Tibial artery (tissue), 4 donors: ENCODE measurements around the gene GIMAP6.

Experiments
- DNase-seq, 2 donors: peaks; one replicate each; pipeline ENCODE4 v3.0.0-alpha.2; 2019
- H3K27ac ChIP-seq, 2 donors: fragments of 200-600 bp; sonication (generic) in 1 of 2; 1 replicate in 1 of 2; 2 replicates in 1 of 2; pipeline ENCODE4 v1.5.1; 2018 to 2019; ENCODE audit warnings: mild to moderate bottlenecking in 1 of 2
- H3K27me3 ChIP-seq, 2 donors: fragments of 200-600 bp; sonication (generic) in 1 of 2; one replicate each; pipeline versions ENCODE4 v1.5.1 to v1.6.0; 2016 to 2019
- H3K36me3 ChIP-seq, 3 donors: fragments of 200-600 bp; sonication (generic) in 2 of 3; one replicate each; pipeline ENCODE4 v1.5.1; 2016 to 2019; ENCODE audit warnings: mild to moderate bottlenecking in 2 of 3
- H3K4me1 ChIP-seq, 4 donors: fragments of 200-600 bp; sonication (generic) in 2 of 4; 1 replicate in 3 of 4; 2 replicates in 1 of 4; pipeline ENCODE4 v1.5.1; 2016 to 2019
- H3K4me3 ChIP-seq, 2 donors: fragments of 200-600 bp; sonication (generic) in 1 of 2; 1 replicate in 1 of 2; 2 replicates in 1 of 2; pipeline ENCODE4 v1.5.1; 2018 to 2019; ENCODE audit warnings: mild to moderate bottlenecking in 2 of 2
- H3K9me3 ChIP-seq, 3 donors: fragments of 200-600 bp; sonication (generic) in 1 of 3; one replicate each; pipeline ENCODE4 v1.5.1; 2016 to 2019
- intact Hi-C: fragments of 100-400 bp; cut with DNase I; formaldehyde crosslinking; loops from one replicate; pipeline ENCODE4 v1.15.0; 2023; ENCODE audit warnings: low total_unique reads
- TF ChIP-seq, protein P1 (sequence below), 2 experiments: fragments of 200-600 bp in 1 of 2; fragments of 450-650 bp in 1 of 2; IDR thresholded peaks; one replicate each; pipeline ENCODE4 v1.5.1; 2017 to 2019; ENCODE audit warnings: antibody characterized with exemption in 2 of 2, mild to moderate bottlenecking in 1 of 2, moderate library complexity in 1 of 2

The GIMAP6 gene

DNA sequence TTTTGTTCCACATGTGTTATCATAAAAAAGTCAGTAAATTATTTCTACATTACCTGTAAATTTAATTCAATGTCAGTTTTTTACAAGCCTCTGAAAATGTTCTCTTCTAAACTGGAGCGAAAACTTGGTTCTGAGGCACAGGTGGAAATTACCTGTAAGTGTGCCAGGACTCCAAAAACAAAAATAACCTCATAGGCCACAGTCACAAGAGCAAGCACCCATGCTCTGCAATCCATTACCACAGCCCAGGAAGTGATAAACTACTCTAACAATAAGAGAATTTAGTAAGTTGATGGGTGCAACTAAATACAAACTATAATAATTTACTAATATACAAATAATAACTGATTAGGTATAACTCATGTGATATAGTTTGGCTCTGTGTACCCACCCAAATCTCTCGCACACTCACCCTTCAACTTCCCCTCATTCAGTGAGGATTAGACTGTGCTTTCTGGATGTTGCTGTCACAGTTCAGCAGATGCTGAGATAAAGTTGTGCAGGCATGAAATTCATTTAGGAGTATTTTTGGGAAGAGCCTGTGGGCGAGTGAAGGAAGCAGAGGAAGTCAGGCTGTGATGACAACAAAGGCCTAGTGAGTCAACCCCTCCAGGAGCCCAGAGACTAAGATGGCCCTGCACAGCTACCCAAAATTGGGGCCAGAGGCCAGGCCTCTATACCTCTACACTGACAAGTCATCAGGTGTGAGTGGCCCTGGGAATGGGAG, 16.3 kb upstream of the GIMAP6 start:
- no peak for DNase-seq
- intact Hi-C loops, result no loop called here
- Histone ChIP-seq H3K27ac (no peak overlapping the region), H3K27me3 (no peaks in the 10 kb centered on the region), H3K4me1 (no peaks in the 10 kb centered on the region), H3K9me3 (no peaks in the 10 kb centered on the region), H3K4me3 (no peak overlapping the region), H3K36me3 (no peaks in the 10 kb centered on the region)
- TF ChIP-seq, protein P1, sequence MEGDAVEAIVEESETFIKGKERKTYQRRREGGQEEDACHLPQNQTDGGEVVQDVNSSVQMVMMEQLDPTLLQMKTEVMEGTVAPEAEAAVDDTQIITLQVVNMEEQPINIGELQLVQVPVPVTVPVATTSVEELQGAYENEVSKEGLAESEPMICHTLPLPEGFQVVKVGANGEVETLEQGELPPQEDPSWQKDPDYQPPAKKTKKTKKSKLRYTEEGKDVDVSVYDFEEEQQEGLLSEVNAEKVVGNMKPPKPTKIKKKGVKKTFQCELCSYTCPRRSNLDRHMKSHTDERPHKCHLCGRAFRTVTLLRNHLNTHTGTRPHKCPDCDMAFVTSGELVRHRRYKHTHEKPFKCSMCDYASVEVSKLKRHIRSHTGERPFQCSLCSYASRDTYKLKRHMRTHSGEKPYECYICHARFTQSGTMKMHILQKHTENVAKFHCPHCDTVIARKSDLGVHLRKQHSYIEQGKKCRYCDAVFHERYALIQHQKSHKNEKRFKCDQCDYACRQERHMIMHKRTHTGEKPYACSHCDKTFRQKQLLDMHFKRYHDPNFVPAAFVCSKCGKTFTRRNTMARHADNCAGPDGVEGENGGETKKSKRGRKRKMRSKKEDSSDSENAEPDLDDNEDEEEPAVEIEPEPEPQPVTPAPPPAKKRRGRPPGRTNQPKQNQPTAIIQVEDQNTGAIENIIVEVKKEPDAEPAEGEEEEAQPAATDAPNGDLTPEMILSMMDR (IDR thresholded peaks at IDR 0.05), result no peak

DNA sequence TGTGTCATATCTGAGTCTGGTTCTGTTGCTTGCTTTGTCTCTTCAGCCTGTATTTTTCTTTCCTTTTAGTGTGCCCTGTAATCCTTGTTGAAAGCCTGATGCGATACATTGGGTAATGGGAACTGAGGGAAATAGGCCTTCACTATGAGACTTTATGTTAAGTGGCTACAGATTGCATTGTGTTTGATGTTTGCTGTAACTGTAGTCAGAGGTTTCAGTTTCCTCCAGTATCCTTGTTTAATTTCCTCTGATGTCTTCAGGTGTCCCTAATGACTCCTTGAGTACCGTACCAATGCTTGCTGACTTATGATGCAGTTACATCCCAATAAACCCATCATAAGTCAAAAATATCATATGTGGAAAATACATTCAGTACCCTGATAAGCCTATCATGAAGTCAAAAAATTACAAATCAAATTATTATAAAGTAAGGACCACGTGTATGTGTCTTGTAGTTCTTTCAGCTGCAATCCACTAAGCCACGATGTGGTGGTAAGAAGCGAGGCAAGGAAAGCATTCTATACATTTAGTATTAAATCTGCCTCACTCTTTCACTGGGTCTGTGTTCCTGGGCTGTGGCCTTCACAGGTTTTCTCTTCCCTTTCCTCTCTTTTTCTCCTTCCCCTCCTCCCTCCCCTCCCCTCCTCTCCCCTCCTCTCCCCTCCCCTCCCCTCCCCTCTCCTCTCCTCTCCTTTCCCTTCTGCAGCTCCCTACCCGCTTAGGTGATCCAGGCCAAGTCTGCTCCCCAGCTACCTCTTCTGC, 13.3 kb upstream of the GIMAP6 start:
- no peak for DNase-seq
- no peak overlapping the region for H3K4me3 ChIP-seq

DNA sequence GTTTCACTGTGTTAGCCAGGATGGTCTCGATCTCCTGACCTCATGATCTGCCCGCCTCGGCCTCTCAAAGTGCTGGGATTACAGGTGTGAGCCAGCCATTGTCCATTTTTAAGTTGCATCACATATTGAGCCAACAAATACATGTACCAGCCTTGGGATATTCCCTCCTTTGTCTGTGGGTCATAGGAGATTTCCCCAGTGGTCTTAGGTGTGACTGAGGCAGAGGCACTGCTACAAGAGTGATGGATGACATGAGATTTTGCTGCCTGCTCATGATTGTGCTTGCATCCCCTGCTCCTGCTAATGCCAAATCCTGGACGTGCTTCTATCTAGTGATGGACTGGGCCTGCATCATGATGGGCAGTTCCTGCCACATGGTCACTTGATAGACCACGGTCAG, 10.7 kb upstream of the GIMAP6 start:
- no peak for DNase-seq
- Histone ChIP-seq H3K4me3 (no peak overlapping the region), H3K36me3 (no peaks in the 10 kb centered on the region), H3K9me3 (peaks cover 0 to 4% (median 0%) of the 10 kb centered on the region in 3 donors), H3K4me1 (no peaks in the 10 kb centered on the region), H3K27me3 (no peaks in the 10 kb centered on the region), H3K27ac (no peak overlapping the region)
- TF ChIP-seq, protein P1 (IDR thresholded peaks at IDR 0.05), result no peak
- intact Hi-C loops, result no loop called here

More for the DNA sequence above, 13.3 kb upstream of the GIMAP6 start:
- no peaks in the 10 kb centered on the region for H3K27me3 ChIP-seq
- intact Hi-C loops, result no loop called here
- TF ChIP-seq, protein P1 (IDR thresholded peaks at IDR 0.05), result no peak
- H3K36me3 ChIP-seq, result no peaks in the 10 kb centered on the region
- H3K27ac ChIP-seq, result no peak overlapping the region
- no peaks in the 10 kb centered on the region for H3K4me1 ChIP-seq
- H3K9me3 ChIP-seq, result no peaks in the 10 kb centered on the region

DNA sequence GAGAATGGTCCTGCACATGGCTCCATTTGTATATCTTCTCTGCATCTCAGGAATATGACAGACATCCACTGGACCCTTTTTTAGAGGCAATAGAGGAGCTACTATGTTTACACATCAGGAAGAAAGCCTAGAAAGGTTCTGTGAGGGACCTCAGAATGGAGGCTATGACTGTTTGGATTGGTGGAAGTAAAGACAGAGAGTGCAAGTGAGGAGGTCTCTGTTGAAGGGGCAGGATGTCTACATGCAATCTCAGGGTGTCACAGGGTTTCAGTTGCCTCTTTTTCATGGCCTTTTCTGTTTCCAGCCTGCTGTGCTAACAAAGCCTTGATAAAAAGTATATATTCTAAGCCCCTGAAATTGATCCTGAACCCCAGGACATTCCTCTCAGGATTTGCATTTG, 9.7 kb upstream of the GIMAP6 start:
- Histone ChIP-seq H3K36me3 (no peaks in the 10 kb centered on the region), H3K27ac (no peak overlapping the region), H3K27me3 (no peaks in the 10 kb centered on the region), H3K4me3 (no peak overlapping the region), H3K4me1 (no peaks in the 10 kb centered on the region), H3K9me3 (peaks cover 0 to 4% (median 0%) of the 10 kb centered on the region in 3 donors)
- DNase-seq, result no peak
- TF ChIP-seq, protein P1 (IDR thresholded peaks at IDR 0.05), result no peak
- intact Hi-C loops, result no loop called here

DNA sequence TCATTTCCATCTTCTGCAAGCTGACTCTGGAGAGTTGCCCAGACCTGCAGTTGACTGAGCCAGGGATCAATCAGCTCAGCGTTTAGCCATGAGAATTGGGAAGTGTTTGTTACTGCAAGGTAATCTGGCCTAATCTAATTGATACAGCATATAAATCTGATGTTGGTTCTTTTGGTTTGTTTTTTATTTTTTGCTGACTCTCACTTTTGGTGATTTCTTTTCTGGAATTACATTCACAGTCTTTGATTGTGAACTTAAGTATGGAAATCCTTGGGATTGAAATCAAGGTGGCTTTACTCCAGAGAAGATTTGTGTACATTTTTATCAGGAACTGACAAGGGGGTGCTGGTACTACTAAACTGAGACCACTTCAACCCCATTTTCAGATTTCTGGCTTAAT, 1.7 kb upstream of the GIMAP6 start:
- Histone ChIP-seq H3K4me3 (no peak overlapping the region), H3K4me1 (no peaks in the 10 kb centered on the region), H3K36me3 (no peaks in the 10 kb centered on the region), H3K9me3 (peaks cover 0 to 2% (median 0%) of the 10 kb centered on the region in 3 donors), H3K27ac (no peak overlapping the region), H3K27me3 (no peaks in the 10 kb centered on the region)
- intact Hi-C loops, result no loop called here
- TF ChIP-seq, protein P1 (IDR thresholded peaks at IDR 0.05), result no peak
- no peak for DNase-seq
